ENCODE measurements around the gene CCNA1. TPM values are rescaled to one million over a fixed set of nuclear protein-coding genes. Genes with fewer than 3 reads are reported as not detected.

Gene CCNA1
- total and polyA plus RNA-seq, 2 donors from 2014 or later = 0.54 to 0.98 TPM

DNA sequence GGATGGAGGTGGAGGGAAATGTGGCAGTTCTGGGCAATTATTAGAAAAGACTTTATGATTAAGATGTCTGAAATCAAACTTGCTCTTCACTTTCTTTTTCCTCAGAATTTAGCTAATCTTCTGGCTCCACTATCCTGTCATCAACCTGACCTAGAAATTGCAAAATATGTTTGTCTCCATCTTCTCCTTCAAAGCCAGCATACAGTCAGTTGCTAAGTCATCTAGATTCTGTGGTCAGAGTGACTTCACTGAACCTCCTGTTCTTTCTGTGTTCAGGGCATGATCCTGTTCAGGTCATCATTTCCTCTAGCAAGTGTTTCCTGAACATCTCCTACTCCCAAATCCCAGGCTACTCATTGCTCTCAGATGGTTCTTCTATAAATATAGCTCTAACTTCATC, 10.8 kb upstream of the CCNA1 start:
- intact Hi-C loops (cut with DNase I) = loop anchor here (10.0 kb wide), 1 partner anchor 573 kb away; the partner anchor contains the start of gene ALG5
- TF ChIP-seq CTCF (IDR thresholded peaks at IDR 0.05; ENCODE audit: borderline replicate concordance, extremely low read depth, insufficient read depth) = no peak
- H3K9me3 ChIP-seq (ENCODE audit: control insufficient read depth in 2 of 3, insufficient read depth in 1 of 3, low read length in 3 of 3) = peaks cover 0 to 5% (median 0%) of the 10 kb centered on the region in 3 donors
- H3K4me3 ChIP-seq (ENCODE audit: low read length in 3 of 3) = no peak overlapping the region
- peaks cover 0 to 2% (median 0%) of the 10 kb centered on the region in 3 donors for H3K4me1 ChIP-seq (ENCODE audit: control insufficient read depth in 2 of 3, insufficient read depth in 2 of 3, low read depth in 1 of 3, low read length in 3 of 3)
- no peaks in the 10 kb centered on the region for H3K27me3 ChIP-seq (ENCODE audit: control insufficient read depth, insufficient read depth, low read length)
- no peaks in the 10 kb centered on the region for H3K36me3 ChIP-seq (ENCODE audit: control insufficient read depth in 2 of 3, insufficient read depth in 3 of 3, low read length in 3 of 3)
- H3K27ac ChIP-seq (ENCODE audit: low read depth in 2 of 2, low read length in 2 of 2) = no peak overlapping the region
- FAIRE-seq (no peak), DNase-seq (no peak)
- H3K9ac ChIP-seq (ENCODE audit: low read length in 3 of 3) = no peak overlapping the region

GRCh38 chr13:36428086-36428485, 4.2 kb upstream of the CCNA1 start:
- no peak overlapping the region for H3K27ac ChIP-seq (ENCODE audit: low read depth in 2 of 2, low read length in 2 of 2)
- intact Hi-C loops (cut with DNase I) = loop anchor here (10.0 kb wide), 1 partner anchor 567 kb away; the partner anchor contains the start of gene ALG5

DNA sequence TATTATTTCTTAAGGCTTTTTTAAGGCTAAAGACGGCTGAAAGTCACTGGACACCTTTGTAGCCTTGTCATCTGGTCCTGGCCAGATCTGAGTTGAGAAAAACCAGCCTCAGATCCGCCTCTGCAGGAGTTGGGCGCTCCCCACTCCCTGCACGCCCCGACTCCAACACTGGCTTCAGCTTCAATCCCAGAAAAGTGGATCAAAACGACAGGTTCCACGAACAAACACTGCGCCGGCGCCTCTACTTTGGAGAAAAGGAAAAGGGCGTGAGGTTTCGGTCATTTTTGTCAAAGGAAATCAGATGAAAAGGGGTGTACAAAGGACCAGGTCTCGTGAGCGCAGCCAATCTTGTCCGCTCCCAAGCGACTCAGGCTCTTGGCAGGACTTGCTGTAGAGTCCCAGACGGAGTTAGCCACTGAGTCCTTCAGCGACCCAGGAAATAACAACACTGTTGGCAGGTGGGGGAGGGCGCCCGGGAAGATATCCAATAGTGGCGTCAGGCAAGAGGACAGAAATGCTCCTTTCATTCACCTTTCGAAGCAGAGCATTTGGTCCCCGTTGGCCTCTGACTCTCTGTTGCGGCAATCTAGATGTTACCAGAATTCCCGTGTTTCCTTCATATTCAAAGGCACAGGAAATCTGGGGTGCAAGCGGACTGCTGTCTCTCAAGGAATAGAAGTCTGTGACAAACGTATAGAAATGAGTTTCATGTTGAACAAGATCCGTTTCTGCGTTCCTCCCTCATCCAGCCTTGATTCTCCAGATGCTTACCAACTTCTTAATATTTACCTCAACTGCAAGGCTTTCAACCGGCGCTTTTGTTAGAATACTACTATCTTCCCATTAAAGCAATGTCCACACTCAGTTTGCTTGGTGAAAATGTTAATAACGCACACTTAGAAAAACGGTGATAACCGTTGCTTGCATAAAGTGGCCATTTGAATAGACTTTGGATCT, 1.8 kb upstream of the CCNA1 start:
- FAIRE-seq (no peak), DNase-seq (peak; percentile 44 to 72 (median 50))
- Histone ChIP-seq H3K27me3 (ENCODE audit: control insufficient read depth, insufficient read depth, low read length) (peaks cover 17% of the 10 kb centered on the region), H3K4me3 (ENCODE audit: low read length in 3 of 3) (peak overlapping the region in 1 of 3 donors; percentile 15), H3K36me3 (ENCODE audit: control insufficient read depth in 2 of 3, insufficient read depth in 3 of 3, low read length in 3 of 3) (no peaks in the 10 kb centered on the region), H3K9ac (ENCODE audit: low read length in 3 of 3) (no peak overlapping the region), H3K9me3 (ENCODE audit: control insufficient read depth in 2 of 3, insufficient read depth in 1 of 3, low read length in 3 of 3) (no peaks in the 10 kb centered on the region), H3K27ac (ENCODE audit: low read depth in 2 of 2, low read length in 2 of 2) (no peak overlapping the region), H3K4me1 (ENCODE audit: control insufficient read depth in 2 of 3, insufficient read depth in 2 of 3, low read depth in 1 of 3, low read length in 3 of 3) (peaks cover 0 to 10% (median 0%) of the 10 kb centered on the region in 3 donors)
- no peak for TF ChIP-seq CTCF (IDR thresholded peaks at IDR 0.05; ENCODE audit: borderline replicate concordance, extremely low read depth, insufficient read depth)
- intact Hi-C loops (cut with DNase I) = no loop called here

More at GRCh38 chr13:36428086-36428485, 4.2 kb upstream of the CCNA1 start:
- FAIRE-seq (no peak), DNase-seq (no peak)
- peaks cover 0 to 10% (median 0%) of the 10 kb centered on the region in 3 donors for H3K4me1 ChIP-seq (ENCODE audit: control insufficient read depth in 2 of 3, insufficient read depth in 2 of 3, low read depth in 1 of 3, low read length in 3 of 3)
- H3K36me3 ChIP-seq (ENCODE audit: control insufficient read depth in 2 of 3, insufficient read depth in 3 of 3, low read length in 3 of 3) = no peaks in the 10 kb centered on the region
- no peak for TF ChIP-seq CTCF (IDR thresholded peaks at IDR 0.05; ENCODE audit: borderline replicate concordance, extremely low read depth, insufficient read depth)
- no peak overlapping the region for H3K4me3 ChIP-seq (ENCODE audit: low read length in 3 of 3)
- no peak overlapping the region for H3K9ac ChIP-seq (ENCODE audit: low read length in 3 of 3)
- H3K9me3 ChIP-seq (ENCODE audit: control insufficient read depth in 2 of 3, insufficient read depth in 1 of 3, low read length in 3 of 3) = peaks cover 0 to 5% (median 0%) of the 10 kb centered on the region in 3 donors
- peaks cover 16% of the 10 kb centered on the region for H3K27me3 ChIP-seq (ENCODE audit: control insufficient read depth, insufficient read depth, low read length)

All from kidney (tissue), 14 donors.